Fibroblast of skin of abdomen (primary cell): ENCODE measurements around the gene PCYT1A.
"Not testable (repeated sequence)": the region's sequence is repeated elsewhere in the genome, so short reads cannot be mapped to it uniquely, and the experiment has no call there.

Experiments
- DNase-seq: peaks from one replicate; pipeline ENCODE4 v3.0.0-alpha.2; 2013

The PCYT1A gene

DNA sequence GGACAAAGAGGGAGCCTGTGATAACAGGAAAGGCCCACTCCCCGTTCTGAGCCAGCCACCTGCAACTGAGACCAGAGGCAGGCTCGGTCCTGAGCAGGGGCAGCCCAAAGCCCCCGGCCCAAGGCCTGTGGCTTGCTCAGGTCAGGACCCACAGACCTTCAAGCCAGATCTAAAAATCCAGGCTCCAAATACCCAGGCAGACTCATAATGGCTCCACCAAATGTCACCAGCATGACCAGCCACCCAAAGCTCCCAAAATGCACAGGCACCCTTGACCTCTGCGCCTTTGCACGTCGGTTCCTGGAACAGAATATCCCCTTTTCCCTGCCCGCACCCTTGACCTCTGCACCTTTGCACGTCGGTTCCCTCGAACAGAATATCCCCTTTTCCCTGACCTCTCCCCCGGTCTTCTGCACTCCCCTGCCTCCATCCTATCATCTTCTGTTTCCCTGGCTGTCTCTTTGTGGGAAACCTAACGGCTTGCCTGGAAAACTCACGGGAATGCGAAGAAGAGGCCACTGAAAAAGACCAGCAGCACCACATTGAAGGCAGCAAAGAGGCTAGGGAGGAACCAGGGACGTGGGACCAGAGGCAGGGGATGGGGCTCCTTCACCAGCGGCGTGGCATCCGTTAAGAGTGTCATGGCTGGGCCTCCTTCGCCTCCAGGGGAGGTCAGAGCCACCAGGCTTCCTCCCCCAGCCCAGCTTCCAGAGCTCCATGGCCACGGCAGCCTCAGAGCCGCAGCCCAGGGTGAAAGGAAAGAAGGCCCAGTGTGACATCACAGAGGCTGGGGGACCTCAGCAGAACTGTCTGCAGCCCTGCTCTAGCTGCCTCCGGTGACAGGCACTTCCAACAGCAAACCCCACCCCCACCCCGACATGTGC lies 76.6 kb downstream of the PCYT1A start, which contains the start of gene ZDHHC19:
TSS of gene ZDHHC19 (minus strand) at position 728 of the 884 bp plus-strand sequence. CDS start at position 643, 85 bp downstream.
- DNase-seq, result no peak

- DNase-seq, result not testable (repeated sequence)
Observed at GRCh38 chr3:196209944-196210672, 77.4 kb downstream of the PCYT1A start.

DNA sequence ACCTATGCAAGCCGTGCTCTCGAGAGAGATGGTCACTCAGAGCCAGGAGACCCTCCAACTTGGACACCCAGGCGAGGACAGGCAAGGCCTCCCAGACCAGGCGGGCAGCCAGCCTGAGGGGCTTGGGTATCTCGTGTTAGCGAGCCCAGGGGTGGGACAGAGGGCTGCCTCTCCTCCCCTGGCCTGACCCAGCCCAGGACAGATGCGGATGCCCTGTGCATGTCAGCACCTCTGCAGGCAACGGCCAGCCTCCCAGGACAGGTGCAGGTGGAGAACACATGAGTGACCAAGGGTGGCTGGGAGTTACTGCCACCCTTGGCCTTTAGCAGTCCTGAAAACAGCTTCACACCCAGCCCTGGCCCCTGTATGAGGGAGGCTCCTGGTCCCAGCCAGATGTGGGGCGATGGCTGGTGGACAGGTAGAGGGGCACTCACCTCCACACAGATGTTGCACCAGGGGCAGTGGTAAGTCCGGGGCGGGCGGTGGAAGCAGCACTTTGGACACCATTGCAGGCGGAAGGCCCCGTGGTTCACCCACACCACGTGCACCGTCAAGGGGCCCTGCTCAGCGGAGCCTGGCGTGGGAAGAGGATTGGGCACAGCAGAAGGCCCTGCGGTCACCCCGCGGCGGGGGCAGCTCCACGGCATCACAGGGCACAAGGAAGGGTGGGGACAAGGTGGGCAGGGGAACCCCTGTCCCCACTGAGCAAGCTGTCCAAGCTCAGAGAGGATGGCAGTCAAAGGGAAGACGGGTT lies 78.4 kb downstream of the PCYT1A start:
- no peak for DNase-seq

DNA sequence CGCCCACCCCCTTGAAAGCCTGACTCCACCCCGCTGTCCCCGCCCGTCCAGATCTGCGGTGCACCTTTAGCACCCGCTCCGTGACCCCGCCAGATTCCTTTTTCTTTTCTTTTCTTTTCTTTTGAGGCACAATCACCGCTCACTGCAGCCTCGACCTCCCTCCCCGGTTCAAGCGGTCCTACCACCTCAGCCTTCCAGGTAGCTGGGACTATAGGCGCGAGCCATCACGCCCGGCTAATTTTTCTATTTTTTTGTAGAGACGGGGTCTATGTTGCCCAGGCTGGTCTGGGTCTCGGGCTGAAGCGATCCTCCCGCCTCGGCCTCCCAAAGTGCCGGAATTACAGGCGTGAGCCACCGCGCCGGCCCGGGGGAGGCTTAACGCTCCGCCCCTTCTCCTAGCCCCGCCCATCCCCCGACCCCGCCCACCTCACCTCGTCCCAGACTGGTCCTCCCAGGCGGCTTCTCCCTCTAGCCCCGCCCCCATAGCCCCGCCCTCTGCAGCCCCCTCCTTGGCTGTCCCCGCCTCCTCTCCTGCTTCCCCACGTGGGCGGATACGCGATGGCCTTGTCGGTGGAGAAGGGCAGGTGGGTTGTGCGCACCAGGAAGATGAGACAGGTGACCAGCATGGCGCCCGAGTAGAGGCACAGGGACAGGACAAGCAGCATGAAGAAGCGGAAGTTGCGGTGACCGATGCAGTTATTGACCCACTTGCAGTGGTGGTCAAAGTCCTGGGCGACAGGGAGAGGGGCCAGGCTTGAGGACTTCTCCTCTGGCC lies 79.5 kb downstream of the PCYT1A start:
- no peak for DNase-seq

DNA sequence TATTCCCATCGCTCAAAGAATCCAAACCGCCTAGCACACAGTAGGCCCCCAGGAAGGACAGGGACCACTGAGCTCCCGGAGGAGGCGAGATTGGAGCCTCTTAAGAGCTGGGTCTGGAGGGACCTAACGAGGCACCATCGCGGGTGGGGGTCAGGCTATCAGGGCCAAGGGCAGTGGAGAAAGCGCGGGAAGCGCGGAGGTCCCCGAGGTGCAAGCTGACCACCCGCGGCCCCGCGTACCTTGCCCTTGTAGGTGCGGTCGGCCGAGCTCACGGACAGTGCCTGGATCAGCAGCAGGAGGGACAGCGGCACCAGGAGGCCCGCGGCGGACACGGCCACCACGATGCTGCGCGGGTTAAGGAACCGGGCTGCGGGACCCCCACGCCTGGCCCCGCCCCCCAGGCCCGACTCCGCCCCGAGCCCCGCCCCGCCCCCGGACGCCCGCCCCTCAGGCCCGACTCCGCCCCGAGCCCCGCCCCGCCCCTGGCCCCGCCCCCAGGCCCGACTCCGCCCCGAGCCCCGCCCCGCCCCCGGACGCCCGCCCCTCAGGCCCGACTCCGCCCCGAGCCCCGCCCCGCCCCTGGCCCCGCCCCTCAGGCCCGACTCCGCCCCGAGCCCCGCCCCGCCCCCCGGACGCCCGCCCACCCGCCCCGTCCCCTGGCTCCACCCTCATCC lies 80.2 kb downstream of the PCYT1A start:
- no peak for DNase-seq

DNA sequence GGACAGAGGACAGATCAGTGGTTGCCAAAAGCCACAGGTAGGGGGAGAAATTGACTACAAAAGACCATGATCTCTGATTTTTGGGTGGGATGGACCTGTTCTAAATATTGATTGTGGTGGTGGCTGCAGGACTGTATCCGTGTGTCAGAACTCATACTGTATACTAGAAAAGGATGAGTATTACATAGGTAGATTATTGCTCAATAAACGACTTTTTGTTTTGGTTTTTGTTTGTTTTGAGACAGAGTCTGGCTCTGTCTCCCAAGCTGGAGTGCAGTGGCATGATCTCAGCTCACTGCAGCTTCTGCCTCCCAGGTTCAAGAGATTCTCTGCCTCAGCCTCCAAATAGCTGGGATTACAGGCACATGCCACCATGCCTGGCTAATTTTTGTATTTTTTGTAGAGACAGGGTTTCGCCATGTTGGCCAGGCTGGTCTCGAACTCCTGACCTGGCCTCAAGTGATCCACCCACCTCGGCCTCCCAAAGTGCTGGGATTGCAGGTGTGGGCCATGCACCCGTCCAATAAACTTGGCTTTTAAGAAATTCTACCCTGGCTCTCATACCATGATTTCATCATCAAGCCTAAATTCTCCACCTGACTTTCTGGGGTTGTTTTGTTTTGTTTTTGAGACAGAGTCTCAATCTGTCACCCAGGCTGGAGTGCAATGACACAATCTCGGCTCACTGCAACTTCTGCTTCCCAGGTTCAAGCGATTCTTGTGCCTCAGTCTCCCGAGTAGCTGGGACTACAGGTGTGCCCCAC lies 81.9 kb downstream of the PCYT1A start:
- DNase-seq, result not testable (repeated sequence)

DNA sequence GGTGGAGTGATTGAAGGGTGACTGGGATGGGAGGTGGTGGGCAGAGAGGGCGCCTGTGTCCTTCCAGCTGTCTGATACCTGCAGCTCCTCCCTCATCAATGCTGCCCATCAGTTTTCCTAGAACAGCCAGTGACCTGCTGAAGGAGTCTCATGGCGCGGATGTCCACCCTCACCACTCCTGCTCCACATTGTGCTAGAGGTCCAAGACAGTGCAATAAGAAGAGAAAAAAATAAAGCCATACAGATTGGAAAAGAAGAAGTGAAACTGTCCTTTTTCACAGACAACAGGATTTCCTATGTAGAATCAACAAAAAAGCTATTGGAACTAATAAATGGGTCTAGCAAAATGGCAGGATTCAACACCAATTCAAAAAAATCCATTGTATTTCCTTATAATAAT lies 83.7 kb downstream of the PCYT1A start:
- DNase-seq, result no peak

- DNase-seq, result peak; percentile 16
Observed at GRCh38 chr3:196202516-196202970, 85.0 kb downstream of the PCYT1A start.

GRCh38 chr3:196198771-196199753 lies 88.5 kb downstream of the PCYT1A start:
- no peak for DNase-seq

GRCh38 chr3:196198081-196198675 lies 89.3 kb downstream of the PCYT1A start:
- DNase-seq, result no peak

- DNase-seq, result no peak
Observed at GRCh38 chr3:196197524-196197923, 90.0 kb downstream of the PCYT1A start.

DNA sequence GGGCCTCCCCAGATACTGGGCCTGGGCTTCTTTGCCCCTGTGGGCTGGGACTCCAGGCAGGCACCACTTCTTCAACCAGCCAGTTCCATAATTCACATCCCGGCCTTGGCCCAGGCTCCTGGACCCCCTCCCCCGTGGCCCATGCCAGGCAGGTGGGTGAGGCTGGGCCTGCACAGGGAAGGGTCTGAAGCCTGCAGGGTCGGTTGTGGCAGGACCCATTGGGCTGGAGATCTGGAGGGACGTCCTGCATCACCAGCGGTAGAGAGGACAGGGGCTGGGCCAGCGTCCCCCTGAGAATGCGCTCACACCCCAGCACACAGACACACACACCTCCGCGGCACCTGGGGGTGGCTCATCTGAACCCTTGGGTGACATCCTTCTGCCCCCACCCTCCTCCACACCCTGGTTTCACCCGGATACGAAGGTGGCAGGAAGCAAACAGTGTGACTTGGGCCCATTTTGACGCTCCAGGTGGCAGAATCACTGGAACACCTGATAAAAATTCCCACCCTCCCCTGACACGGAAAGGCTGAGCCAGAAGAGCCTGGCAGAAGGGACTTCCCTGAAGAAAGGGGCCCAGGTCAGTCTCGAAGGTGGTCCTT lies 91.8 kb downstream of the PCYT1A start:
- no peak for DNase-seq

DNA sequence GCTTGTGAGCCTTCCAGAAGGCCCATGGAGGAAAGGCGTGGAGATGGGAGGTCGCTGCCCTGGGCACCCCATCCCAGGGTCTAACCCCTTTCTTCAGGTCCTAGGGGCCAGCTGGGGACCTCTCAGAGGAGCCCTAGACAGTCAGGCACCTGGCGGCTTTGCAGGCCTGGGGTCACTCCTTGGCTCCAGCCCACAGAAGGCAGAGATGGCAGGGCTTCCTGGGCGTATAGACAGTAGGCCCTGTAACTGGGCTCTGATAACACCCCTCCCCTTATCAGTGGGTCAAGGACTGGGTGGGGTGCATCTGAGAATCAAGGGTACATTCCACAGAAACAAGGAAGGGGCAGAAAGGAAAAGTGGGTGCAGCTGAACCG lies 93.0 kb downstream of the PCYT1A start:
- no peak for DNase-seq

GRCh38 chr3:196193736-196194541 lies 93.6 kb downstream of the PCYT1A start:
- no peak for DNase-seq

DNA sequence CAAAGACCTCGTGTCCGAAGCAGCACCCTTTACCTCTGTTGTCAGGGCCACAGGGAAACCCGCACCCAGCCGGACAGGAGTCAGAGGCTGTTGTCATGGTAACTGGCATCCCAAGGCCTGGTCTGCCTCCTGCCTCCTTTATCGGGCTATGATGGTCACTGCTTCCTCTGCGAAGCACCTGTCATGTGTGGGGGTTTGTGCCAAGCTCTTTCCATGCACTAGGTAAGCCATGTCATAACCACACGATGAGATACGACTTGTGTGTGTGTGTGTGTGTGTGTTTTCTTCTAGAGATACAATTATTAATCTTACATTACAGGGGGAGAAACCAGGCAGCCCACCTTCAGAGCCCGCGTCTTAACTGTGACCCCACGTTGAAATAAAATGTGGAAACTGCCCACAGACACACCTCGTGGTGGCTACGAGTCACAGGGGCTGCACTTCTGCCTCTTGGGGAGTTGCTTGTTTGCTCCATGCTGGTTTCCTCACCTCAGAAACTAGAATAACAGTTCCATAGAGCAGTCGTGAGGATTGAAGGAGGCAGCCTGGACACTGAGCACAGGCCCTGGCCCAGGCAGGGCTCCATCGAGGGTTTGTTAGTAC lies 94.3 kb downstream of the PCYT1A start:
- DNase-seq, result no peak

GRCh38 chr3:196192524-196193051 lies 94.9 kb downstream of the PCYT1A start:
- no peak for DNase-seq

DNA sequence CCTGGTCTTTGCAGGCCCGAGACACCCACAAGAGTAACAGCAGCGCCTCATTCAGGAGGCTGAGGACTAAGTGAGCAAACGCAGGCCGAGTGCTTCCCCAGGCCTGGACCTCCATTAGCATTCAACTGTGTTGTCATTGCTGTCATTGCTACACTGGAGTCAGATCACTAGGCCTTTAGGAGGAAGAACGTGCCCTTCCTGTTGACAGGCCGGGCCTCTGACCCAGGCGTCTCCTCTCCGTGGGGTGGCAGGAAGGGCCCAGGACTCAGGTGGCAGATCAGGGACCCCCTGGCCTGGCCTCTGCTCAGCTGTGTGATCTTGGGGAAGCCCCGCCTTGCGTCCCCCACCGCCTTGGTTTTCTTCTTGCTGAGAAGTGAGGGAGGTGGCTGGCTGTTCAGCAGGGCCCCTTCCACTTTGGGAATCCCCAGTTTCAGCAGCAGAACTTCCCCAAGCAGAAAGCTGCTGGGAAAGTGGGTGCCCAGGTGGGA lies 95.4 kb downstream of the PCYT1A start:
- no peak for DNase-seq
